ENCODE results near the gene HTR6. TPM values are rescaled to one million over a fixed set of nuclear protein-coding genes. Genes with fewer than 3 reads are reported as not detected.

Gene HTR6
- total RNA-seq, 4 donors from 2014 or later: not detected

- Histone ChIP-seq H3K9me3 (no peaks in the 10 kb centered on the region), H3K27me3 (peaks cover 0 to 8% of the 10 kb centered on the region in 2 donors), H3K36me3 (no peaks in the 10 kb centered on the region), H3K4me1 (peaks cover 0 to 75% (median 32%) of the 10 kb centered on the region in 4 donors), H3K4me3 (peak overlapping the region in 1 of 4 donors; percentile 15), H3K27ac (peak overlapping the region in 3 of 4 donors; percentile 88 to 95 (median 91))
- TF ChIP-seq CTCF (IDR thresholded peaks at IDR 0.05): no peak
- no peak for TF ChIP-seq POLR2A (IDR thresholded peaks at IDR 0.05)
- TF ChIP-seq EP300 (IDR thresholded peaks at IDR 0.05): no peak
- no peak for DNase-seq (ENCODE audit: low spot score in 2 of 2)
- WGBS, 2 donors: 58 to 59% methylated on average over 16 of the region's 16 CpGs
Measured at GRCh38 chr1:19647643-19648042, 17.0 kb upstream of the HTR6 start.

GRCh38 chr1:19648239-19648638, 16.4 kb upstream of the HTR6 start:
- H3K27ac ChIP-seq: peak overlapping the region; percentile 40 to 95 (median 90)
- 73% methylated on average over 10 to 14 of the region's 14 CpGs for WGBS, 2 donors
- no peak for DNase-seq (ENCODE audit: low spot score in 2 of 2)
- H3K4me3 ChIP-seq: no peak overlapping the region
- peaks cover 0 to 3% of the 10 kb centered on the region in 2 donors for H3K27me3 ChIP-seq
- no peaks in the 10 kb centered on the region for H3K36me3 ChIP-seq
- no peaks in the 10 kb centered on the region for H3K9me3 ChIP-seq
- TF ChIP-seq EP300 (IDR thresholded peaks at IDR 0.05): no peak
- no peak for TF ChIP-seq CTCF (IDR thresholded peaks at IDR 0.05)
- no peak for TF ChIP-seq POLR2A (IDR thresholded peaks at IDR 0.05)
- peaks cover 0 to 69% (median 32%) of the 10 kb centered on the region in 4 donors for H3K4me1 ChIP-seq

- 45 to 58% methylated on average over 8 to 10 of the region's 11 CpGs for WGBS, 2 donors
- no peak overlapping the region for H3K4me3 ChIP-seq
- H3K9me3 ChIP-seq: no peaks in the 10 kb centered on the region
- peak overlapping the region; percentile 40 to 95 (median 90) for H3K27ac ChIP-seq
- no peaks in the 10 kb centered on the region for H3K36me3 ChIP-seq
- H3K27me3 ChIP-seq: no peaks in the 10 kb centered on the region
- TF ChIP-seq CTCF (IDR thresholded peaks at IDR 0.05) (peak in 3 of 5 experiments; percentile 20 to 46 (median 22)), POLR2A (IDR thresholded peaks at IDR 0.05) (no peak), EP300 (IDR thresholded peaks at IDR 0.05) (peak in 1 of 2 donors; percentile 12)
- peaks cover 0 to 69% (median 32%) of the 10 kb centered on the region in 4 donors for H3K4me1 ChIP-seq
- no peak for DNase-seq (ENCODE audit: low spot score in 2 of 2)
Measured at GRCh38 chr1:19648689-19649088, 16.0 kb upstream of the HTR6 start.

GRCh38 chr1:19650416-19651140, 14.1 kb upstream of the HTR6 start:
- Histone ChIP-seq H3K4me1 (peaks cover 0 to 74% (median 31%) of the 10 kb centered on the region in 4 donors), H3K27me3 (no peaks in the 10 kb centered on the region), H3K27ac (peak overlapping the region in 3 of 4 donors; percentile 63 to 86 (median 84)), H3K9me3 (no peaks in the 10 kb centered on the region), H3K36me3 (peaks cover 0 to 9% (median 0%) of the 10 kb centered on the region in 3 donors), H3K4me3 (no peak overlapping the region)
- DNase-seq (ENCODE audit: low spot score in 2 of 2): no peak
- TF ChIP-seq POLR2A (IDR thresholded peaks at IDR 0.05) (no peak), CTCF (IDR thresholded peaks at IDR 0.05) (no peak), EP300 (IDR thresholded peaks at IDR 0.05) (no peak)
- 34 to 43% methylated on average over 12 of the region's 12 CpGs for WGBS, 2 donors

GRCh38 chr1:19651141-19651737, 13.4 kb upstream of the HTR6 start:
- peak in 1 of 2 donors; percentile 29 for TF ChIP-seq EP300 (IDR thresholded peaks at IDR 0.05)
- TF ChIP-seq CTCF (IDR thresholded peaks at IDR 0.05): peak; percentile 48 to 82 (median 64)
- TF ChIP-seq POLR2A (IDR thresholded peaks at IDR 0.05): no peak
- Histone ChIP-seq H3K27me3 (no peaks in the 10 kb centered on the region), H3K4me3 (no peak overlapping the region), H3K4me1 (peaks cover 0 to 67% (median 27%) of the 10 kb centered on the region in 4 donors), H3K27ac (peak overlapping the region in 3 of 4 donors; percentile 63 to 86 (median 84)), H3K9me3 (no peaks in the 10 kb centered on the region), H3K36me3 (peaks cover 0 to 14% (median 0%) of the 10 kb centered on the region in 3 donors)
- DNase-seq (ENCODE audit: low spot score in 2 of 2): peak; percentile 27 to 55
- 20 to 25% methylated on average over 6 to 11 of the region's 11 CpGs for WGBS, 2 donors

All from tibial nerve (tissue), 4 donors.